SK-N-SH treated with all-trans-retinoic acid at 6 μM for 48 hours (cell line): ENCODE measurements around the gene TASP1.

Source experiments
- ATAC-seq: fragments of 200-7000 bp; cut with Tn5 transposase; 3 replicates; pipeline ENCODE4 v1.9.1; 2020; ENCODE audit warnings: mild to moderate bottlenecking, moderate library complexity
- ARNTL ChIP-seq: fragments of 450-650 bp; formaldehyde crosslinking; IDR thresholded peaks from 2 replicates; pipeline ENCODE4 v1.5.0; 2020; ENCODE audit warnings: low read depth, mild to moderate bottlenecking, moderate library complexity, borderline replicate concordance
- BACH2 ChIP-seq: fragments of 250-450 bp; sonication (Bioruptor Pico); IDR thresholded peaks from 2 replicates; pipeline ENCODE4 v1.9.0; 2021; ENCODE audit warnings: mild to moderate bottlenecking, borderline replicate concordance
- CREB5 ChIP-seq: fragments of 250-450 bp; sonication (Bioruptor Pico); IDR thresholded peaks from 2 replicates; pipeline ENCODE4 v1.5.1; 2020; ENCODE audit warnings: low read depth, mild to moderate bottlenecking, moderate library complexity
- CSDC2 ChIP-seq: fragments of 250-450 bp; sonication (Bioruptor Pico); IDR thresholded peaks from 2 replicates; pipeline ENCODE4 v1.5.0; 2020; ENCODE audit warnings: mild to moderate bottlenecking, moderate library complexity
- CSRNP3 ChIP-seq: fragments of 250-450 bp; sonication (Bioruptor Pico); IDR thresholded peaks from 2 replicates; pipeline ENCODE4 v1.5.1; 2021; ENCODE audit warnings: mild to moderate bottlenecking, moderate library complexity
- ESRRG ChIP-seq: fragments of 250-450 bp; sonication (Bioruptor Pico); IDR thresholded peaks from 2 replicates; pipeline ENCODE4 v1.6.1; 2021; ENCODE audit warnings: mild to moderate bottlenecking
- GLIS3 ChIP-seq: fragments of 250-450 bp; sonication (Bioruptor Pico); IDR thresholded peaks from 2 replicates; pipeline ENCODE4 v1.5.0; 2020; ENCODE audit warnings: mild to moderate bottlenecking, moderate library complexity
- ISL1 ChIP-seq: fragments of 250-450 bp; sonication (Bioruptor Pico); IDR thresholded peaks from 2 replicates; pipeline ENCODE4 v2.1.2; 2022; ENCODE audit warnings: mild to moderate bottlenecking, moderate library complexity
- PATZ1 ChIP-seq: fragments of 250-450 bp; sonication (Bioruptor Pico); IDR thresholded peaks from 2 replicates; pipeline ENCODE4 v1.8.0; 2020; ENCODE audit warnings: mild to moderate bottlenecking, moderate library complexity, borderline replicate concordance
- POU6F1 ChIP-seq: fragments of 250-450 bp; sonication (Bioruptor Pico); IDR thresholded peaks from 2 replicates; pipeline ENCODE4 v1.8.0; 2021; ENCODE audit warnings: low read depth, mild to moderate bottlenecking, moderate library complexity, borderline replicate concordance
- PPARA ChIP-seq: fragments of 250-450 bp; sonication (Bioruptor Pico); IDR thresholded peaks from 2 replicates; pipeline ENCODE4 v1.5.0; 2020; ENCODE audit warnings: mild to moderate bottlenecking, borderline replicate concordance
- RARB ChIP-seq: fragments of 250-450 bp; sonication (Bioruptor Pico); IDR thresholded peaks from 2 replicates; pipeline ENCODE4 v1.8.0; 2021; ENCODE audit warnings: mild to moderate bottlenecking, moderate library complexity
- SNAI2 ChIP-seq: fragments of 250-450 bp; sonication (Bioruptor Pico); IDR thresholded peaks from 2 replicates; pipeline ENCODE4 v1.5.0; 2020; ENCODE audit warnings: mild to moderate bottlenecking, moderate library complexity
- TOX ChIP-seq: fragments of 250-450 bp; sonication (Bioruptor Pico); IDR thresholded peaks from 2 replicates; pipeline ENCODE4 v1.8.0; 2021; ENCODE audit warnings: mild to moderate bottlenecking, moderate library complexity, borderline replicate concordance
- ZFP30 ChIP-seq: fragments of 450-650 bp; formaldehyde crosslinking; IDR thresholded peaks from 2 replicates; pipeline ENCODE4 v1.5.0; 2022; ENCODE audit warnings: mild to moderate bottlenecking, moderate library complexity
- ZNF565 ChIP-seq: fragments of 450-650 bp; formaldehyde crosslinking; conservative IDR thresholded peaks from 2 replicates; pipeline ENCODE4 v1.5.0; 2020; ENCODE audit warnings: low read depth, mild to moderate bottlenecking, moderate library complexity
- ZNF70 ChIP-seq: fragments of 450-650 bp; formaldehyde crosslinking; IDR thresholded peaks from 2 replicates; pipeline ENCODE4 v1.5.0; 2020; ENCODE audit warnings: mild to moderate bottlenecking, moderate library complexity
- ZNF8 ChIP-seq: fragments of 450-650 bp; formaldehyde crosslinking; IDR thresholded peaks from 2 replicates; pipeline ENCODE4 v1.5.0; 2020; ENCODE audit warnings: mild to moderate bottlenecking, moderate library complexity

Gene TASP1

GRCh38 chr20:13428684-13429083 is 210.0 kb downstream of the TASP1 start:
- TF ChIP-seq ISL1 (CRISPR knock-in tag), result no peak
- no peak for TF ChIP-seq SNAI2 (CRISPR knock-in tag)
- no peak for TF ChIP-seq CSRNP3 (CRISPR knock-in tag)
- no peak for TF ChIP-seq TOX (CRISPR knock-in tag)
- TF ChIP-seq ZFP30 (CRISPR knock-in tag), result no peak
- TF ChIP-seq BACH2, result no peak
- no peak for TF ChIP-seq GLIS3 (CRISPR knock-in tag)
- TF ChIP-seq ZNF565 (CRISPR knock-in tag), result no peak
- no peak for ATAC-seq

- TF ChIP-seq CSRNP3 (CRISPR knock-in tag) (no peak), ZNF70 (CRISPR knock-in tag) (no peak), RARB (CRISPR knock-in tag) (no peak), PATZ1 (CRISPR knock-in tag) (no peak), ISL1 (CRISPR knock-in tag) (no peak), TOX (CRISPR knock-in tag) (no peak), ZNF565 (CRISPR knock-in tag) (no peak), ARNTL (CRISPR knock-in tag) (no peak)
- ATAC-seq, result no peak
Observed at GRCh38 chr20:13426870-13427269, 211.9 kb downstream of the TASP1 start.

- TF ChIP-seq CSDC2 (CRISPR knock-in tag) (no peak), CREB5 (CRISPR knock-in tag) (no peak), ARNTL (CRISPR knock-in tag) (no peak), POU6F1 (CRISPR knock-in tag) (no peak), ZNF8 (CRISPR knock-in tag) (no peak), CSRNP3 (CRISPR knock-in tag) (no peak), RARB (CRISPR knock-in tag) (no peak), PPARA (CRISPR knock-in tag) (no peak), ZNF565 (CRISPR knock-in tag) (no peak), ZNF70 (CRISPR knock-in tag) (no peak), ESRRG (CRISPR knock-in tag) (no peak), GLIS3 (CRISPR knock-in tag) (no peak), SNAI2 (CRISPR knock-in tag) (no peak)
- ATAC-seq, result no peak
Observed at GRCh38 chr20:13425381-13426135, 213.2 kb downstream of the TASP1 start.
